IPS DF 6.9 (cell line): Measurements from ENCODE around the gene TSSK3.

ENCODE experiments used
- DNase-seq: peaks from one replicate; pipeline ENCODE4 v3.0.0-alpha.2; 2013; ENCODE audit warnings: low read depth, low spot score
- H3K27ac ChIP-seq: one replicate; pipeline ENCODE4 v1.5.1; 2013; ENCODE audit warnings: low read length, control low read depth
- H3K27me3 ChIP-seq: 2 replicates; pipeline ENCODE4 v1.6.1; 2013; ENCODE audit warnings: mild to moderate bottlenecking, low read length; ENCODE audit not compliant: control insufficient read depth, insufficient read depth
- H3K36me3 ChIP-seq: 2 replicates; pipeline ENCODE4 v1.6.1; 2013; ENCODE audit warnings: low read length; ENCODE audit not compliant: control insufficient read depth, insufficient read depth
- H3K4me1 ChIP-seq: 2 replicates; pipeline ENCODE4 v1.6.1; 2013; ENCODE audit warnings: low read length; ENCODE audit not compliant: control insufficient read depth, insufficient read depth
- H3K4me3 ChIP-seq: 2 replicates; pipeline ENCODE4 v1.5.1; 2013; ENCODE audit warnings: mild to moderate bottlenecking, low read length
- H3K9me3 ChIP-seq: 2 replicates; pipeline ENCODE4 v1.6.1; 2013; ENCODE audit warnings: low read length, inconsistent platforms; ENCODE audit not compliant: control insufficient read depth, insufficient read depth
- WGBS: extraction: QIAGEN DNeasy Blood & Tissue Kit; methylation state at CpG from one replicate; pipeline ENCODE4 v1.1.7; 2013; ENCODE audit warnings: mixed read lengths, missing lambda C conversion rate; ENCODE audit not compliant: insufficient read length, insufficient coverage; 5-methylcytosine and 5-hydroxymethylcytosine counted together

TSSK3 gene

GRCh38 chr1:32339363-32339978 lies 22.9 kb upstream of the TSSK3 start:
- H3K9me3 ChIP-seq, result no peaks in the 10 kb centered on the region
- peaks cover 2% of the 10 kb centered on the region; the same call in 1 of the 2 replicates for H3K36me3 ChIP-seq
- peaks cover 8% of the 10 kb centered on the region for H3K4me1 ChIP-seq
- no peak for DNase-seq
- no CpG with 5 or more reads among the region's 5 CpGs for WGBS
- H3K4me3 ChIP-seq, result no peak overlapping the region
- H3K27ac ChIP-seq, result no peak overlapping the region
- no peaks in the 10 kb centered on the region for H3K27me3 ChIP-seq

- no peaks in the 10 kb centered on the region for H3K27me3 ChIP-seq
- no peaks in the 10 kb centered on the region for H3K9me3 ChIP-seq
- H3K4me3 ChIP-seq, result no peak overlapping the region
- no peak for DNase-seq
- no peak overlapping the region for H3K27ac ChIP-seq
- no CpG with 5 or more reads among the region's 11 CpGs for WGBS
- peaks cover 7% of the 10 kb centered on the region; the same call in 1 of the 2 replicates for H3K4me1 ChIP-seq
- no peaks in the 10 kb centered on the region for H3K36me3 ChIP-seq
Measured at GRCh38 chr1:32341186-32341757, 21.1 kb upstream of the TSSK3 start.

- Histone ChIP-seq H3K4me3 (no peak overlapping the region), H3K27ac (no peak overlapping the region), H3K9me3 (no peaks in the 10 kb centered on the region), H3K4me1 (0 out of 2 replicates have a peak, but pooled peaks cover 6% of the 10 kb centered on the region), H3K36me3 (no peaks in the 10 kb centered on the region), H3K27me3 (no peaks in the 10 kb centered on the region)
- WGBS, result no CpG with 5 or more reads among the region's 5 CpGs
- DNase-seq, result no peak
Measured at GRCh38 chr1:32341971-32342370, 20.4 kb upstream of the TSSK3 start.

DNA sequence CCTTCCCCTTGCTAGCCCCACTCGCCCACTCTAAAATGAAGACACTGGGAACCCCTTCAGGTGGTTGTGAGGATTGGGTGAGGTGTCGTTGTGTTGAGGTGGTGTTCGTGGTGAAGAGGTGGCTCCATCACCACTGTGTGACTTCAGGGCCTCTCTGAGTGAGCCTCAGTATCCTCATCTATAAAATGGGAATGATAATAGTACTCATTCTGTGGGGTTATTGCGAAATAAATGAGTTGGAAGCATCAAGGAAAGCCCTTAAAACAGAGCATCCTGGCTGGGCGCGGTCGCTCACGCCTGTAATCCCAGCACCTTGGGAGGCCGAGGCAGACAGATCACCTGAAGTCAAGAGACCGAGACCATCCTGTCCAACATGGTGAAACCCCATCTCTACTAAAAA lies 19.6 kb upstream of the TSSK3 start:
- no peaks in the 10 kb centered on the region for H3K9me3 ChIP-seq
- WGBS, result no CpG with 5 or more reads among the region's 10 CpGs
- no peak for DNase-seq
- H3K27ac ChIP-seq, result no peak overlapping the region
- 0 out of 2 replicates have a peak, but pooled peaks cover 4% of the 10 kb centered on the region for H3K4me1 ChIP-seq
- H3K36me3 ChIP-seq, result no peaks in the 10 kb centered on the region
- no peak overlapping the region for H3K4me3 ChIP-seq
- H3K27me3 ChIP-seq, result no peaks in the 10 kb centered on the region

GRCh38 chr1:32345289-32345827 lies 17.0 kb upstream of the TSSK3 start:
- WGBS, result no CpG with 5 or more reads among the region's 8 CpGs
- Histone ChIP-seq H3K9me3 (no peaks in the 10 kb centered on the region), H3K27me3 (peaks cover under 1% of the 10 kb centered on the region; the same call in 1 of the 2 replicates), H3K27ac (no peak overlapping the region), H3K4me3 (no peak overlapping the region), H3K36me3 (no peaks in the 10 kb centered on the region), H3K4me1 (0 out of 2 replicates have a peak, but pooled peaks cover 4% of the 10 kb centered on the region)
- no peak for DNase-seq

DNA sequence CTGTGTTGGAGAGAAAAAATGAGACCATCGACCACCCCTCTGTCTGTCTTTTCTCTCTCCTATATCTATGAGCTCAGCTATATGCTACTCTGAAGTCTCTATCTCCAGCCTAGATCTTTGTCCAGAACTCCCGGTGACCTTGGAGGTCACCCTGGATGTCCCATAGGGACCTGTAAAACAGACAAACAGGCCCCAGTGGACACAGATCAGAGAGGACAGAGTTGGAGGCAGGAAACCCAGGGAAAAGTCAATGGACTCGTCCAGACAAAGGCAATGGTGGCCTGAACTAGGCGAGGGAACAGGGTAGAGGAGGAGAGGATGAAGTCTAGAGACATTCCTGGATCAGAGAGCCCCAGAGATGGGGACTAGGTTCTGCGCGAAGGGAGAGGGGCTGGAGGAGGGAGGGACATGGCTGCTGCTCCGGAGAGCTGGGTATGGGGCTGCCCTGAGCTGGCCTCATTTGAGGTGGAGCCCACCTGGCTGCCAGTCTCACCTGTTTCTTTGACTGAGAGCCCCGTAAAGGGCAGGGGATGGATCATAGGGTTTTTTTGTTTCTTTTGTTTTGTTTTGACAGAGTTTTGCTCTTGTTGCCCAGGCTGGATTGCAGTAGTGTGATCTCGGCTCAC lies 15.7 kb upstream of the TSSK3 start:
- H3K9me3 ChIP-seq, result peaks cover 2% of the 10 kb centered on the region; the same call in 1 of the 2 replicates
- H3K4me3 ChIP-seq, result no peak overlapping the region
- H3K36me3 ChIP-seq, result no peaks in the 10 kb centered on the region
- H3K27me3 ChIP-seq, result peaks cover 3% of the 10 kb centered on the region; the same call in 1 of the 2 replicates
- no peak overlapping the region for H3K27ac ChIP-seq
- no peak for DNase-seq
- no CpG with 5 or more reads among the region's 9 CpGs for WGBS
- no peaks in the 10 kb centered on the region for H3K4me1 ChIP-seq

GRCh38 chr1:32349211-32349708 lies 13.1 kb upstream of the TSSK3 start:
- Histone ChIP-seq H3K4me3 (no peak overlapping the region), H3K36me3 (no peaks in the 10 kb centered on the region), H3K27me3 (peaks cover 3% of the 10 kb centered on the region; the same call in 1 of the 2 replicates), H3K27ac (no peak overlapping the region), H3K9me3 (peaks cover 2% of the 10 kb centered on the region; the same call in 1 of the 2 replicates), H3K4me1 (no peaks in the 10 kb centered on the region)
- DNase-seq, result no peak
- WGBS, result no CpG with 5 or more reads among the region's 8 CpGs

DNA sequence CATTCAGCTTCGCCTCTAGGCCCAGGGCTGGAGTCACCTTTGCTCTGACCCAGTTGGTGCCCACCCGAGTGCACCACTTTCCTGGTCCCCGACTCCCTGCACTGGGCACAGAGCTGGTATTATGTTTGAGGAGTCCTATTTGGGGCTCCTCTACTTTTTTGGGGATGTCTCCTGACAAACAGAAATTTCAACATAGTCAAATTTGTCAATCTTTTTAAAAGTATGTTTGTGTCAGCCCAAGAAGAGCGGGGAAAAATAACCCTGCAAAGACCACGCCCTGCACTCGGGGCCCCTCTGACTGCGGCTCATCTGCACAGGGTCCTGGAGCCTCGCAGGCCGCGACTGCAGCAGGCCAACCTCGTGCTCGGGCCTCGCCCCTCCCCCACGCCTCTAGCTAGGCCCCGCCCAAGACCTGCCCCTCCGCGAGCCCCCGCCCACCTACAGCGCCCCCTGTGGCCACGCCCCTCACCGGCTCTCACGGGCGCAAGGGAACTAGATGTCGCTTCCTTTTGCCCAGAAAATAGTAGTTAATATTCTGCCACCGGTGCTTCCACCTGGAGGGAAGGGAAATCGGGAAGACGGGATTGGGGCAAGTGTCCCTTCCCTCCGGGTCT lies 11.4 kb upstream of the TSSK3 start:
- peaks cover 2% of the 10 kb centered on the region; the same call in 1 of the 2 replicates for H3K9me3 ChIP-seq
- peaks cover 3% of the 10 kb centered on the region; the same call in 1 of the 2 replicates for H3K27me3 ChIP-seq
- H3K4me1 ChIP-seq, result no peaks in the 10 kb centered on the region
- no CpG with 5 or more reads among the region's 28 CpGs for WGBS
- peak overlapping the region; percentile 73; the same call in 1 of the 2 replicates for H3K4me3 ChIP-seq
- no peak for DNase-seq
- no peak overlapping the region for H3K27ac ChIP-seq
- no peaks in the 10 kb centered on the region for H3K36me3 ChIP-seq

- WGBS, result no CpG with 5 or more reads among the region's 75 CpGs
- H3K9me3 ChIP-seq, result peaks cover 2% of the 10 kb centered on the region; the same call in 1 of the 2 replicates
- peaks cover 3% of the 10 kb centered on the region; the same call in 1 of the 2 replicates for H3K27me3 ChIP-seq
- peak overlapping the region; percentile 73; the same call in 1 of the 2 replicates for H3K4me3 ChIP-seq
- DNase-seq, result peak; percentile 82
- H3K4me1 ChIP-seq, result no peaks in the 10 kb centered on the region
- no peaks in the 10 kb centered on the region for H3K36me3 ChIP-seq
- H3K27ac ChIP-seq, result no peak overlapping the region
Measured at GRCh38 chr1:32351399-32352238, 10.7 kb upstream of the TSSK3 start.
